Uterus (tissue), 2 donors: ENCODE results near the gene GMPR2.

Experiments used
- POLR2A ChIP-seq, 2 donors: fragments of 450-650 bp; IDR thresholded peaks; one replicate each; pipeline ENCODE4 v1.6.1; 2016; ENCODE audit warnings: antibody characterized with exemption in 2 of 2, mild to moderate bottlenecking in 1 of 2, moderate library complexity in 1 of 2
- TF ChIP-seq, protein P1 (sequence below), 4 experiments: fragments of 200-600 bp in 2 of 4; fragments of 450-650 bp in 2 of 4; sonication (generic) in 2 of 4; IDR thresholded peaks; one replicate each; pipeline ENCODE4 v1.5.1; 2016 to 2019; ENCODE audit warnings: antibody characterized with exemption in 4 of 4, mild to moderate bottlenecking in 2 of 4, moderate library complexity in 1 of 4

DNA sequence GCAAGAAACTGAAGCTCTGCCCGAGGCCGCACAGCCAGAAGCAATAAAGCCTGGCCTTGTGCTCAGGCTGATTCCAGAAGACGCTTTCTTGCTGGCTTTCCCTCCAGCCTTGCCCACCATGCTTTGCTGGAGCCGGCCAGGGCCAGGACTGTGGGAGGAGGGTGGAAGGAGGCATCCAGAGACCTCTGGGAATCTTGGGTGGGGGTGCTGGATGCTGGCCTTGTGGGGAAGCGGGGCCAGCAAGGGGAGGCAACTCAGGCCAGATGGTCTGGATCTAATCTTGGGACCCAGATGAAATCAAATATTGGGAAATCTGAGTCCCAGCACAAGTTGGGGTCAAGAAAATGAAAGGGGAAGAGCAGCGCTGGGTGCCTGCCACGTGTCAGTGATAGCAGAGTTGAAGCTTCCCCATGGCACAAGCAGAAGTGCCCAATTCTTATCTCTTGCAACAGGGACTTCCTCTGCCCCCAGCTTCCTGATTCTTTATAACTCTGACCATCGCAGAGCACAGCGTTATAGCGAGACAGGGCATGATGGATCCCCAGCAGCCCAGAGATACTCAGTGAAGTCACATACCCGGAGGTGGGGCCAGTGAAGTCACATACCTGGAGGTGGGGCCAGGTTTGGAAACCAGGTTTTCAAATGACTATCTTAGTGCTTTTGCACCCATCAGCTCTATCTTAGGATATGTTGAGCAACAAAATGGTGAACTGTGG lies 45.0 kb downstream of the GMPR2 start:
- TF ChIP-seq, protein P1, sequence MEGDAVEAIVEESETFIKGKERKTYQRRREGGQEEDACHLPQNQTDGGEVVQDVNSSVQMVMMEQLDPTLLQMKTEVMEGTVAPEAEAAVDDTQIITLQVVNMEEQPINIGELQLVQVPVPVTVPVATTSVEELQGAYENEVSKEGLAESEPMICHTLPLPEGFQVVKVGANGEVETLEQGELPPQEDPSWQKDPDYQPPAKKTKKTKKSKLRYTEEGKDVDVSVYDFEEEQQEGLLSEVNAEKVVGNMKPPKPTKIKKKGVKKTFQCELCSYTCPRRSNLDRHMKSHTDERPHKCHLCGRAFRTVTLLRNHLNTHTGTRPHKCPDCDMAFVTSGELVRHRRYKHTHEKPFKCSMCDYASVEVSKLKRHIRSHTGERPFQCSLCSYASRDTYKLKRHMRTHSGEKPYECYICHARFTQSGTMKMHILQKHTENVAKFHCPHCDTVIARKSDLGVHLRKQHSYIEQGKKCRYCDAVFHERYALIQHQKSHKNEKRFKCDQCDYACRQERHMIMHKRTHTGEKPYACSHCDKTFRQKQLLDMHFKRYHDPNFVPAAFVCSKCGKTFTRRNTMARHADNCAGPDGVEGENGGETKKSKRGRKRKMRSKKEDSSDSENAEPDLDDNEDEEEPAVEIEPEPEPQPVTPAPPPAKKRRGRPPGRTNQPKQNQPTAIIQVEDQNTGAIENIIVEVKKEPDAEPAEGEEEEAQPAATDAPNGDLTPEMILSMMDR (IDR thresholded peaks at IDR 0.05): no peak
- no peak for TF ChIP-seq POLR2A (IDR thresholded peaks at IDR 0.05)
